NK-92 treated with Interleukin-12 subunit alpha and Interleukin-12 subunit beta, amount 100 ng/mL, for 24 hours (cell line): ENCODE measurements around the gene SRC.

ENCODE experiments used
- DNase-seq: peaks from one replicate; lab custom pipeline; 2025; lab: John Stamatoyannopoulos, UW

The SRC gene

DNA sequence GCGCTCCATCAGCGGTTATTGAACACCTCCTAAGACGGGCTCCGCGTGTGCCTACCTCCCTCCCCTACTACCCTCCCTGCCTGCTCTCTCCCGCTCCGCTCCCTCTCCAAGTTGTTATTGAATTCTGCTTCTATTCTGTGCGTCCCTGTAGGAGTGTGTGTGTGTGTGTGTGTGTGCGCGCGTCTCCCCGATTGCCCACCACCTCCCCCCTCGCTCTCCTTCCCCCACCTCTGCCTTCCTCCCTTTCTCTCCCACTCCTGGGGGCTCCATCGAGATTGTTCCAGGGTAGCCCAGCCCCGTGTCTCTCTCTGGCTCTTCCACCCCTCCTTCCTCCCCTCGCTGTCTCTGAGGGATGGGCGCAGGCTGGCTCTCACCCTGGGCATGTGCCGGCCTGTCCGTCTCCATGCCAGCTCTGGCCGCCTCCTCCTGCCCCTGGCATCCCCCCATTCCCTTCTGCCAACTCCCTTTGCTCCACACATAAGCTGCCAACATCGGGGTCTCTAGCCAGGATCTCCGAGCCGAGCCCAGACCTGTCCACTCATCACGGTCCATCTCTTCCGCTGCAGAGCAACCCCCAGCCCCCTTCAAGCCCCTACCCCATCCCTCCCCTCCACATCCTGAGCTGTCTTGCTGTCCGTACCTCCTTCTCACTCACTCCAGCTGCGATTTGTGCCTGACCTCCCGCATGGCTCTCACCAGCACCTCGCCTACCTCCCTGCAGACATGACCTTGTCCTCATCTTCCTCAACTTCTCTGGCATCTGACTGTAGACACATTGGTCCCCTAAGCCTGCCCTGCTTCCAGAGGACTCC lies 68.5 kb downstream of the SRC start:
- DNase-seq, result no peak

DNA sequence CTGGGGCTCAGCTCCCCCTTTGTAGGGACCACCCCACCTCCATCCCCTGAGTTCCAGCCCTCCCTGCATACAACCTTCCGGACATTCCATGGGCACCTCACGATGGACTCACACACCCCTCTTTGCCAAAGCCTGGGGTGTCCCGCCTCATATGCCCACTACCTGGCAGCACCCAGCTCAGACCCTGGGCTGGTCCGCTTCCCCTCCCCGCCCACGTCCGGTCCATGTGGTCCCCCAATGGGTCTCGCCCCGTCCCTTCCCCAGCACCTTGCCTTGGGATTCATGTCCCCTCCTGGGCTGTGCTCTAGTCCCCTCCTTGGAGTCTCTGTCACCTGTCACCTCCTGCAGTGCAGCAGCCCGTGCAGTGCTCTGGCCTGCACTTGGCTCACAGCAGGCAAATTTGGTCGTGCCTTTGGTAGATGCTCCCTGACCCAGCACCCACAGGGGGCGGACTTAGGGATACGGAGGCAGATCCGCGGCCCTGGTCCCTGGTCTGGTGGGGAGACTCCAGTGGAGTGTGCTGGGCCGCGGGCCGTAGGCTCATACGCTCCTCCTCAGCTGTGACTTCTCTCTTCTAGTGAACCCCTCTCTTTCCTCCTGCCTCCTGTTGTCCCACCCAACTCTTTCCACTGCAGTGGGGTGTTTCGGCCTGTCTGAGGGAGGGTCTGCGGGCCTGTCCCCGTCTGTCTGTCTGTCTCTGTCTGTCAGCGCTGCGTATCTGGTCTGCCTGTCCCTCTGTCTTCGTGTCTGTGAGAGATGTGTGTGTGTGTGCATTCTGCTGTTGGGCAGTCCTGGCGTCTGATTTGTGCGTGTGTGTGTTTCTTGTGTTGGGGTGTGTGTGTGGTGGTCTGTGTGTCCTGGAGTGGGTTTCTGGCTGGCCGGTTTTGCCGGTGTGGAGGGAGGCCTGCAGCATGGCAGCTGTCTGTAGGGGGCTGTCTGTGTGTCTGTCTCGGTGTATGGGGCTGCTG lies 69.5 kb downstream of the SRC start:
- DNase-seq, result no peak

DNA sequence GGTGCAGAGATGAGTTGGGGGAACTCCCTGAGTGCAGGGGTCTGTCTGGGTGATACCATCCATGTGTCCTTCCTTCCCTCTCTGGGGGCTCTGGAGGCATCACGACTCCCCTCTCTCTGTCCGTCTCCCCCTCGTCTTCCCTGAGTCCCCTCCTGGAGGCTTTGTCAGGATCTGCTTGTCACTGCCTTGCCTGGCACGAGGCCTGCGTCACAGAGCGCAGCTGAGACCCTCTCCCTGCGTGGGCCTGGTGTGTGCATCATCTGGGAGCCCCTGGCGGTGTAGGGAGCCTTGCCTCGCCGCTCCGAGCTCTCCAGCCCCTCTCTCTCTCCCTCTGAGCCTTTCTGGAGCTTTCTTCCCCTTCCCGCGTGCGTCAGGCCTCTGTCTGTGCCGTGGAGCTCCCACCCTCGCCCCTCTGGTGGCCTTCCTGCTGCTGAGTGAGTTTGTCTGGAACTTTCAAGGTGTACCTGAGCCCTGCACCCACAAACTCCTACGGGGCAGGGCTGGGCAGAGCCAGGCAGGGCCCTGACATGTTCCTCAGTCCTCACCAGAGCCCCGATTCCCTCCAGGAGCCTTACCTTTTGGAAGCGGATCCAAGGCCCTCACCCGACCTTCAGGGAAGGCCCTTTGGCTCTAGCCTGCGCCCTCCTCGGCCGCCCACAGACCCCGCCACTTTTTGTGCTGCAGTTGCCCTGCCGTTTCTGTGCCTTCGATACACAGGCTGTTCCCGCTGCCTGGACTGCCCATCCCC lies 70.3 kb downstream of the SRC start:
- DNase-seq, result no peak

DNA sequence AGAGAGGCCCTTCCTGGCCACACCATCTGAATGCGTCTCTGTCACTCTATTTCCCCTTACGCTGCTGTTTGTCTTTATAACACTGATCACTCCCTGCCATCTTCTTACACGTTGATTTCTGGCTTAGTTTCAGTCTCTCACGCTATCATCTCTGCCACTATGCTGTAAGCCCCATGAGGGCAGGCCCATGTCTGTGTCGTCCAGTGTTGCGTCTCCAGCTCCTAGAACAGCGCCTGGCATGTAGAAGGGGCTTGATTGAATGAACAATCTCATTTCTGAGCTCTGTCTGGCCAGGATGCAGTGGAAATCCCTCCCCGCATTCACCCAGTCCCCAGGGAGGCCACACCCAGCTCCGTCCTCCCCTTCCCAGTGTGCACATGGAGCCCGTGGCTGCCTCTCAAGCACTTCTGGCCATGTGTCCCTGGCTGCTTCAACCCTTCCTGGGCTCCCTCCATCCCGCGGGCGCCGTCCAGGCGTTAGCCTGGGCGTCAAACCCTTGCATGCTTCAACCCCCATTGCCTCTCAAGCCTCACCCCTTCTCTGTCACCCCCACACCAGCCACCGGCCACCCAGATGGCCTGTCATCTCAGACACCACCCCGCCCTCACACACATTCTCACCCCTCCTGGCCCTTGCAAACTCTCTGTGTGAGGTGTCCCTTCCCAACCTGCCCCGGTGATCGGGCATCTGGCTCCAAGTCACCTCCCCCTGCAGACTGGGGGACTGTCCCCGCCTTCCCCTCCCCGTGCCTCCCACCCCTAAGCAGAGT lies 71.1 kb downstream of the SRC start:
- DNase-seq, result no peak

DNA sequence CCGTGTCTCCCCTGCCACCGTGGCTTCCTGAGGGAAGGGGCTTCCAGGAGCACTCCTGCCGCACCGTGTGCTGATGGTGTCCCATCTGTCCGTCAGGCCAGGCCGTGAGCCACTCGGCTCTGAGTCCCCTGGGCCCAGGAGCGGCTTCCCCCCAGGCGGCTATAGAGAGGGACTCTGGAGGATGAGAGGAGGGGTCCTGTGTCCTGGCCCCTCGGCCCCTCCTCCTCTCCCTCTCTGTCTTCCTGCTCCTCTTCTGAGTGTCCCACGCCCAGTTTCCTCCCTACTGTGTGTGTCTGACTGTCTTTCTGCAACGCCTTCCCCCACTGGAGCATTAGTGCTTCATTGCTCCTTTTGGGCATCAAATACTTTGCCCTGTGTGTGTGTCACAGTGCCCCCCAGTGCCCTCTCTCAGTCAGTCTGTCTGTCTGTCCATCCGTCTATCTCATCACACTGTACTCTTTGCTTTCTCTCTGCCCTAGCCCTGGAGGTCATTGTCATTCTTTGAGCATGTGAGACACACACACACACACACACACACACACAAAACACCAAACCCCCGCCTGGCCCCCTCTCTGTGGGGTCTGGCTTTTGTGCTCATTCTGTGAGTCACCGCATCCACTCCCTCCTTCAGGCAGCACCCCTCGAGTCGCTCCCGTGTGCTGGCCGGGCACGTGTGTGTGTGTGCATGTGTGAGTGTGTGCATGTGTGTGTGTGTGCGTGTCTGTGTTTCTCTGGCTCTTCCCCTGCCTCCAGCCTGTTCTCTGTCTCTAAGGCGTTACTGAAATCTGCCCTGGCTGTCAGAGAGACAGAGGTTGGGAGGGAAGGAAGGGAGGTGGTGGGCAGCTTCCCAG lies 71.9 kb downstream of the SRC start:
- no peak for DNase-seq

DNA sequence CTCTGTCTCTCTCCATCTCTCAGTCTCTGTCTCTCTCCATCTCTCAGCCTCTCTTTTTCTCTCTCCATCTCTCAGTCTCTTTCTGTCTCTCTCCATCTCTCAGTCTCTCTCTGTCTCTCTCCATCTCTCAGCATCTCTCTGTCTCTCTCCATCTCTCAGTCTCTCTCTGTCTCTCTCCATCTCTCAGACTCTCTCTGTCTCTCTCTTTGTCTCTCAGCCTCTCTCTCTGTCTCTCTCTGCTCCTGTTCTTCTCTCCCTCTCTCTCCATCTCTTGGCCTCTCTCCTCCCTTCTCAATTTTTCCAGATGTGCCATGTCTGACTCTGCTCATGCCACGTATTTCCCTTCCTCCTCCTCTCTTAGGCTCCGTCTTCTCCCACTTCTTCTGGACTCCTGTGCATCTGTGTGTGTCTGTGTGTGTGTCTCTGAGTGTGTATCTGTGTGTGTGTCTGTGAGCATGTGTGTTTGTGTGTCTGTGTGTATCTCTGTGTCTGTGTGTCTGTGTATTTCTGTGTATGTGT lies 72.7 kb downstream of the SRC start:
- DNase-seq, result no peak

DNA sequence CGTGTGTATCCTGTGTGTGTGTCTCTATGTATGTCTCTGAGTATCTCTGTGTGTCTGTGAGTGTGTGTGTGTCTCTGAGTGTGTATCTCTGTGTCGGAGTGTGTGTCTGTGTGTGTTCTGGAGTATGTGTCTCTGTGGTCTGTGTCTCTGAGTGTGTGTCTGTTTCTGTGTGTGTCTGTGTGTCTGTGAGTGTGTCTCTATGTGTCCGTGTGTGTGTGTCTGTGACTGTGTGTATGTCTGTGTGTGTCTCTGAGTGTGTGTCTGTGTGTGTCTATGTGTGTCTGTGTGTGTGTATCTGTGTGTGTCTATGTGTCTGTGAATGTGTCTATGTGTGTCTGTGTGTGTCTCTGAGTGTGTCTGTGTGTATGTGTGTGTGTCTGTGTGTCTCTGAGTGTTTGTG lies 73.4 kb downstream of the SRC start:
- no peak for DNase-seq

DNA sequence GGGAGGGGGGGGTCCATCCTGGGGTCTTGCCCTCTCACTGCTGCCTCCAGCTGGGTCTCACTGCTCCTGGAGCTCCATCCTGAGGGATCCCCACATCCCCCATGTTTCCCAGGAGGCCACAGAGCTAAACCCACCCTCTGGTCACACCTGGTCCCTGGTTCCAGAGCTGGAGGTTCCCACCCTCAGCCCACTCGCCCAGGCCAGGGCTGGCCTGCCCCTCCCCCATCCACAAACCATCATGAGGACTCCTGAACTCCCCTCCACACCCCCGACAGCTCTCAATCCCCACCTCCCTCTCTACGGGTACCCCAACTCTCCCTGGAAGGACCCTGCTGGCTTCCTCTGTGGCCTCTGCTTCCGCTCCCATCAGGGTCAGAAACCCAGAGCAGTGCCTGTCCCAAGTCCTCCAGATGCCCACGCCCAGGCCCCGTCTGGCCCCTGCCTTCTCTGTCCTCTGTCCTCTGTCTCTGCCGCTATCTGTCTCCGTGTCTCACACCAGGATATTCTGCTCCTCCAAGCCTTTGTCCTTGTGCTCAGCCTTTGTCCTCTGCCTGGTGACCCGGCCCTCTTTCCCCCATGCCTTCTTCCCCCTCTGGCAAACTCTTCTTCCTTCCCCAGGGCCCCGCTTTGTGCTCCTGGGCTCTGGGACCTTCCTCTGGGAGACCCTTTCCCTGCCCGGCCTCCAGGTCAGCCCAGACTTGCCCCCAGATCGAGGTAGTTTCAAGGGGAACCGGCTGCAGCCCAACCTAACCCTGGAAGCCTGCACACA lies 74.0 kb downstream of the SRC start:
- no peak for DNase-seq

DNA sequence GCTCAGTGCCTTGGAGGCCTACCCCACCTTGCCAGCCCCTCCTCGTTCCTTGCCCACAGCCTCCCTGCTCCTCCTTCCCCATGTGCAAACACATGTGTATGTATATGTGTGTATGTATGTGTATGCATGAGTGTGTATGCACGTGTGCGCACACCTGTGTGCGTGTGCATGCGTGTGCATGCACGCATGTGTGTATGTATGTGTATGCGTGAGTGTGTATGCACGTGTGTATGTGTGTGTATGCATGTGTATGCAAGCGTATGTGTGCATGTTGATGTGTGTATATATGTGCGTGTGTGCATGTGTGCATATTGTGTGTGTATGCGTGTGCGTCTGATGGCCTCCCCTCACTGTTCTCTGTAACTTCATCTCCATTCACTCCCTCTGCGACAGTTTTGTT lies 74.7 kb downstream of the SRC start:
- no peak for DNase-seq

DNA sequence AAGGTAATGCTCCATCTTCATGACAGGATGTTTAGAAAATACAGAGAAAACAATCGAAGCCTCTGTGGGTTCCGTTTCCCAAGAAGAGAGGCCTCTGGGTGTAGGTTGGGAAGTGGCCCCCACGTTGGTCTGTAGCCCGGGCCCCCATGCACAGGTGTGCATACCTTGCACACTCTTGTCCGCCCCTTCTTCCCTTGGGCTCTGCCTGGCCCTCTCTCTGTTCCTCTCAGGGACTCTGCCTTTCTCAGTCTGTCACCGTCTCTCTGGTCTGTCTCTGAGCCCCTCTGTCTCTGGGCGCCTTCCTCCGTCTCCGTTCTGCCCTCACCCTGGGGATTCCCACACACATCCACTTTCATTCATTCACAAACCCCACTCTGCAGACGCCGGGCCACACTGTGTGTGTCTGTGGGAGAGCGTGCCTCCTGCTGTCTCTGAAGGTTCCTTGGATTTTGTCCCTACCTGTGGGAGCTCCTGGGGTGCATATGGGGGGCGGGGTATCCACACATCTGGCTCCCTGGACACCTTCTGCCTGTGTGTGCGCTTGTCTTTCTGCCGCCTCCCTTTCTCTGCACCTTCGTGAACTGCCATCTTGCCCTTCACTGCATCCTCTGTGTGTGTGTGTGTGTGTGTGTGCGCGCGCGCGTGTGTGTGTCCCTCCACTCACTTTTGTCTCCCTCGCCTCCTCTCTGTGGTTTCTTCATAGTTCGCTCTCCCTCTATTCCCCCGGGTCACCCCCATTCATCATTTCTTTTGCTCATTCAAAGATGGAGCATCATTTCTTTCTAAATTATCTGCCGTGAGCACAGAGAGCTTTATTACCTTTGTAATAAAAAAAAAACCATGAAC lies 75.3 kb downstream of the SRC start:
- no peak for DNase-seq

DNA sequence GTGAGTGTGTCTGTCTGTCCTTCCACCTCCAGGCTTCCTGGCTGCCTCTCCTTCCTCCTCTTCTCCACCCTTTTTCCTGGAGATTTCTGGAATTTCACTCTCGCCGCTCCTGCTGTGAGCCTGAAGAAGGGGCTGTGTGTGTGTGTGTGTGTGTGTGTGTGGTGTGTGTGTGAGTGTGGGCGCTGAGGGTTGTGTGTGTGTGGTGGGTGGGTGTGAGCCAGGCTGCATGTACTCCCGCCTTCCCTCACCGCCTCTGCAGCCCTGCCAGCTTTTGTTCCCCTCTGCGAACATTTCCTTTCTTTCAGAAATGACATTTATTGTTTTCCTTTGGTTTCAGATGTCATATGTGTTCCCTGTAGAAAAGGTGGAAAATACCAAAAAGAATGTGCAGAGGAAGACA lies 76.0 kb downstream of the SRC start:
- DNase-seq, result no peak

DNA sequence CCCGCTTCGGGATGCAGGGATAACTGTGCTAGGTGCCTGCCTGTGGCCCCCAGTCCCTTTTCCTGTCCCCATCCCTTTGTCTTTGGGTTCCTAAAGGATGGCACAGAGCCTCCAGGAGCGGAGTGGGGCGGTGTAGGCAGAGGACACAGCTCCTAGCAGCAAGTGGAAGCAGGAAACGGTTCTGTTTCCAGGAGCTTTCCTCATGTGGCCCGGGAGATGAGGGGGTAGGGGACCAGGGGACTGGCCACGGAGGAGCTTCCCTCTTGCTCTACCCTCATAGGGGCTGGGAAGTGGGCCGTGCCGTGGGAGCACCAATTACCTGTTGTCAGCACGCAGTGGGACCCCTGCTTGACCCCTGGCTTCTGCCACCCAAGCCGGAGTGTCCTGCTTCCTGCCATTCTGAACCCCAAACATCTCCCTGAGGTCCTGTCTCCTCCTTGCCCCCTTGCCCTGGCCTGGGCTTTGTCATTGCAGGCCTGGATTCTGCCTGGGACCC lies 76.9 kb downstream of the SRC start:
- no peak for DNase-seq

DNA sequence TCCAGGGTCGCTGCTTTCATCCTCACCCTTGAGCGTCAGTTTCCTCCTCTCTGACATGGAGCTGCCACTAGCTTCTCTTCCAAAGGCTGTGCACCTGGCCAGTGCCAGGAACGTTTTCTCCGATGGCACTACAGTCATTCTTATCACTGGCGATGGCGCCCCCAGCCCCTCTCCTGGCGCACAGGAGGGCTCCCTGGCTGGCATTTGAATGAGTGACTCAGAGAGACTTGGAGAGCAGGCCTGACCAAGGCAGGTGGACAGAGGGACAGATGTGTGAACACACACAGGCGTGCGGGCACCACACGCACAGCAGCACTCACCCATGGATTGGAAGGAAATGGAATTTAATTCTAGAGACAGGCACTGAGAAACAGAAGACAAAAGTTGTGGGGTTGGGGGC lies 77.6 kb downstream of the SRC start:
- DNase-seq, result no peak

DNA sequence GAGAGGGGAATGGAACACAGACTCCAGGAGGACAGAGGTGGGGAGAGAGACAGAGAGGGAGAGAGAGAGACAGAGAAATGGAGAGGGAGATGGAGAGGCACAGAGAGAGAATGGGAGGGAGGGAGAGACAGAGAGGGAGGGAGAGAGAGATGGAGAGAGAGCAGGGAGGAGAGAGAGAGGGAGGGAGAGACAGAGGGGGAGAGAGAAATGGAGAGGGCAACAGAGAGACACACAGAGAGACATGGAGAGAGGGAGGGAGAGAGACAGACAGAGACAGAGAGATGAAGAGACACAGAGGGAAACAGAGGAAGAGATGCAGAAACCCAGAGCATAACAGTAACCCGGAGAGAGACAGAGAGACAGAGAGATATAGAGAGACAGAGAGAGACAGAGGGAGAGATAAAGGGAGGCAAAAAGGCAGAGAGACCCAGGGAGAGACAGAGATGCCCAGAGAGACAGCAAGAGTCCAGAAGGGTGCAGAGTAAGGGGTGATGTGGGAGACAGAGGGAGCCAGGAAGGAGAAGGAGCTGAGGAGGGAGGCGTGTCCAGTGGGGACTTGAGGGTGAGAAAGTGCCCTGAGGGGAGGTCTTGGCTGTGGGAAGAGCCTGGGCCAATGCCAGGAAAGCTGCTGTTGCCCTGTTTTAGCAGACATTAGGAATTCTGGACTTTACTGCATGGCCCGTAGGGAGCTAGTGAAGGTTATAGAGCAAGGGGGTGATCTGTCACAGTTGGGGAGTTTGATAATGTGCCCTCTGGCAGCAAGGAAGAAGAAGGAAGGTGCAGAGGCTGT lies 78.3 kb downstream of the SRC start:
- DNase-seq, result no peak

DNA sequence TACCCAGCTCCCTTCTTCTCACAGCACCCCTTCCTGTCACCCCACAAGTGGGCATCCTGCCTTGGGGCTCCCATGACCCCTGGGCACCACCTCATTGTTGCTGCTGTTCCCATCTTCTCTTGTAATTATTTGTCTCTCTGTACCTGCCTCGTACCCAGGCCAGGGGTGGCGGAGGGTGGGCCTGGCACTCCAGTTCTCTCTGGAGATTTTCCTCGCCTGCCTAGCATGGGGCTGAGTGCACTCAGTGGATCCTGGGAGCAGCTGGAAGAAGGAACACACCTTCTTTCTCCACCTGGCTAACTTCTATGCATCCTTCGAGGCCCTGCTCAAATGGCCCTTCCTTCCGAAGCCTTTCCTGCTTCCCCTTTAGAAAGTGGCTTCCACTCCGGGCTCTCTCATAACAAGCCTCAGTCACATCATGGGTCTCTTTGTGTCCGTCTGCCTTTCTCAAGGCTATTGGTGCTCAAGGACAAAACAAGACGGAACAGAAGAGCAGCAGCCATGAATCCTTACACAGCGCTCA lies 79.2 kb downstream of the SRC start:
- DNase-seq, result no peak

DNA sequence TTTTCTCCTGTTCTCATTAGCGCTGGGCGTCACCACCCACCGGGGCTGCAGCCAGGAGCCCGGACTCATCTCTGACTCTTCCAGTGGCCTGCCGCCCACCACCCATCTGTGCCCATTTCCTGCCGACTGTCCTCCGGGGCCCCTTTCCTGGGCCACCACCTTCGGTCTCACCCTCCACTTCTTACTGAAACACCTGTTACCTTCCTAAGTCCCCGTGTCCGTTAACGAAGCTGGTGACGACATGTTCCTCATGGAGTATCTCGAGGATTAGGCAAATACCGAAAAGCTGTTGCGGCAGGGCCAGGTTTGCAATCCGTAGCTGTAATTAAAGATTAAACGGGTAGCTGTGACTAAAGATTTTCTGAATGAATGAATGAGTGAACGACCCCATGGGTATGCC lies 80.2 kb downstream of the SRC start:
- no peak for DNase-seq

DNA sequence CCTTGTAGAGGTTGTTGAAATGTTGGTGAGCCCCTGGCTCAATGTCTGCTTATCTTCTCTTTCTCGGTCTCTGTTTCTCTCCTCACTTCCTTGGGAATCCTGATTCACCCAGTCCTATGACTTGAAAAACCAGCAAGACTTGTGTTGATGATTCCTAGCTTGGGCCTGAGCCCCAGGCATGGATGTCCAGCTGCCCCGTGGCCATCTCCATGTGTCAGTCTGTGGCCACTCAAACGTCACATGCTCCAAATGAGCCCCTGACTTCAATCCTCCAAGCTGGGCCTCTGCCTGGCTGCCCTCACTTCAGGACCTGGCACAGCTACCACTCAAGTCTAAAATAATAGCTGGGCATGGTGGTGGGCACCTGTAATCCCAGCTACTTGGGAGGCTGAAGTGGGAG lies 81.0 kb downstream of the SRC start:
- no peak for DNase-seq

DNA sequence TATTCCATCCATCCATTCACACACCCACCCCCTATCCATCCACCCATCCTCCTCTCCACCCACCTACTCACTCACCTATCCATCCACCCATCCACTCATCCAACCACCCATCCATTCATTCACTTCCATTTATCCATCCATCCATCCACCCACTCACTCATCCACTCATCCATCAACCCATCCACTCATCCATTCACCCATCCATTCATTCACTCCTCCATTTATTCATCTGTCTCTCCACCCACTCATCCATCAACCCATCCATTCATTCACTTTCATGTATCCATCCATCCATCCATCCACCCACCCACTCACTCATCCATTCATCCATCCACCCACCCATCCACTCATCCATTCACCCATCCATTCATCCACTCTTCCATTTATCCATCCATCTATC lies 84.1 kb downstream of the SRC start:
- no peak for DNase-seq
